ENCODE data around the gene FXYD3.

GRCh38 chr19:35165200-35166058 lies 49.8 kb downstream of the FXYD3 start:
- TF ChIP-seq CTCF (IDR thresholded peaks at IDR 0.05) (no peak), POLR2AphosphoS5 (IDR thresholded peaks at IDR 0.05) (no peak)
